Panc1 (cell line): ENCODE measurements around the gene CDH23.

ENCODE experiments used
- POLR2AphosphoS5 ChIP-seq: IDR thresholded peaks from 2 replicates; pipeline ENCODE4 v1.6.1; 2012; ENCODE audit warnings: mild to moderate bottlenecking, low read depth, low read length, moderate library complexity
- TF ChIP-seq, protein P1 (sequence below): fragments of 450-650 bp; IDR thresholded peaks from 2 replicates; pipeline ENCODE4 v1.5.1; 2017; ENCODE audit warnings: mild to moderate bottlenecking
- TF ChIP-seq, protein P2 (sequence below), 2 experiments: IDR thresholded peaks; 2 replicates each; pipeline ENCODE4 v1.6.1; 2011 to 2012; ENCODE audit warnings: low read depth in 2 of 2, control low read depth in 1 of 2, low read length in 1 of 2, mild to moderate bottlenecking in 1 of 2, moderate library complexity in 1 of 2; ENCODE audit not compliant: insufficient read depth in 1 of 2

DNA sequence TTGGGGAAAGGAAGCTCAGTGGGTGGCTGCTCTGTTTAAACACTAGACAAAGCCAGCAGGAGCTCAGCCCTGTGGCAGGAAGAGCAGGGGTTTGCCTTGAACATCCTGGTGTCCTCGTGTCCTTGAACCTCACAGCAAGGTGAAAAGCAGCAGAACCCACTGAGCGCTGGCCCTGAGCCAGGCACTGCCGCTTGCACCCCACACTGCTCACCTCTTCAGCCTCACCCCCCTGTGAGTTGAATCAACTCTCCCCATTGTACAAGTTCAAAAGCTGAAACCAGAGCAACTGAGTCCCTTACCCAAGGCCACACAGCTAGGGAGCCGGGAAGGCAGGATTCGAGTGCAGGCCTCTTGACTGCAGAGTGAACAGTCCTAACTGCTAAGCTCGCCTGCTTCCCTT is 45.6 kb upstream of the CDH23 start:
- TF ChIP-seq, protein P1, sequence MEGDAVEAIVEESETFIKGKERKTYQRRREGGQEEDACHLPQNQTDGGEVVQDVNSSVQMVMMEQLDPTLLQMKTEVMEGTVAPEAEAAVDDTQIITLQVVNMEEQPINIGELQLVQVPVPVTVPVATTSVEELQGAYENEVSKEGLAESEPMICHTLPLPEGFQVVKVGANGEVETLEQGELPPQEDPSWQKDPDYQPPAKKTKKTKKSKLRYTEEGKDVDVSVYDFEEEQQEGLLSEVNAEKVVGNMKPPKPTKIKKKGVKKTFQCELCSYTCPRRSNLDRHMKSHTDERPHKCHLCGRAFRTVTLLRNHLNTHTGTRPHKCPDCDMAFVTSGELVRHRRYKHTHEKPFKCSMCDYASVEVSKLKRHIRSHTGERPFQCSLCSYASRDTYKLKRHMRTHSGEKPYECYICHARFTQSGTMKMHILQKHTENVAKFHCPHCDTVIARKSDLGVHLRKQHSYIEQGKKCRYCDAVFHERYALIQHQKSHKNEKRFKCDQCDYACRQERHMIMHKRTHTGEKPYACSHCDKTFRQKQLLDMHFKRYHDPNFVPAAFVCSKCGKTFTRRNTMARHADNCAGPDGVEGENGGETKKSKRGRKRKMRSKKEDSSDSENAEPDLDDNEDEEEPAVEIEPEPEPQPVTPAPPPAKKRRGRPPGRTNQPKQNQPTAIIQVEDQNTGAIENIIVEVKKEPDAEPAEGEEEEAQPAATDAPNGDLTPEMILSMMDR: no peak
- no peak for TF ChIP-seq POLR2AphosphoS5
- TF ChIP-seq, protein P2, sequence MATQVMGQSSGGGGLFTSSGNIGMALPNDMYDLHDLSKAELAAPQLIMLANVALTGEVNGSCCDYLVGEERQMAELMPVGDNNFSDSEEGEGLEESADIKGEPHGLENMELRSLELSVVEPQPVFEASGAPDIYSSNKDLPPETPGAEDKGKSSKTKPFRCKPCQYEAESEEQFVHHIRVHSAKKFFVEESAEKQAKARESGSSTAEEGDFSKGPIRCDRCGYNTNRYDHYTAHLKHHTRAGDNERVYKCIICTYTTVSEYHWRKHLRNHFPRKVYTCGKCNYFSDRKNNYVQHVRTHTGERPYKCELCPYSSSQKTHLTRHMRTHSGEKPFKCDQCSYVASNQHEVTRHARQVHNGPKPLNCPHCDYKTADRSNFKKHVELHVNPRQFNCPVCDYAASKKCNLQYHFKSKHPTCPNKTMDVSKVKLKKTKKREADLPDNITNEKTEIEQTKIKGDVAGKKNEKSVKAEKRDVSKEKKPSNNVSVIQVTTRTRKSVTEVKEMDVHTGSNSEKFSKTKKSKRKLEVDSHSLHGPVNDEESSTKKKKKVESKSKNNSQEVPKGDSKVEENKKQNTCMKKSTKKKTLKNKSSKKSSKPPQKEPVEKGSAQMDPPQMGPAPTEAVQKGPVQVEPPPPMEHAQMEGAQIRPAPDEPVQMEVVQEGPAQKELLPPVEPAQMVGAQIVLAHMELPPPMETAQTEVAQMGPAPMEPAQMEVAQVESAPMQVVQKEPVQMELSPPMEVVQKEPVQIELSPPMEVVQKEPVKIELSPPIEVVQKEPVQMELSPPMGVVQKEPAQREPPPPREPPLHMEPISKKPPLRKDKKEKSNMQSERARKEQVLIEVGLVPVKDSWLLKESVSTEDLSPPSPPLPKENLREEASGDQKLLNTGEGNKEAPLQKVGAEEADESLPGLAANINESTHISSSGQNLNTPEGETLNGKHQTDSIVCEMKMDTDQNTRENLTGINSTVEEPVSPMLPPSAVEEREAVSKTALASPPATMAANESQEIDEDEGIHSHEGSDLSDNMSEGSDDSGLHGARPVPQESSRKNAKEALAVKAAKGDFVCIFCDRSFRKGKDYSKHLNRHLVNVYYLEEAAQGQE (IDR thresholded peaks at IDR 0.05; ENCODE audit: insufficient read depth in 1 of 2, low read depth in 2 of 2, low read length in 1 of 2): no peak
